AG09309 (cell line): Measurements from ENCODE around the gene DNAJC15.

Experiments
- DNase-seq: peaks from one replicate; pipeline ENCODE4 v3.0.0-alpha.2; 2010; ENCODE audit warnings: low read depth
- H3K4me3 ChIP-seq: 2 replicates; pipeline ENCODE4 v1.5.1; 2011; ENCODE audit warnings: mild to moderate bottlenecking, low read depth, low read length, moderate library complexity; ENCODE audit not compliant: control insufficient read depth
- TF ChIP-seq, protein P1 (sequence below): IDR thresholded peaks from 2 replicates; pipeline ENCODE4 v1.5.1; 2011; ENCODE audit warnings: mild to moderate bottlenecking, low read depth, low read length, inconsistent platforms; ENCODE audit not compliant: insufficient read depth, control insufficient read depth; ENCODE audit errors: missing control alignments

DNAJC15 gene

DNA sequence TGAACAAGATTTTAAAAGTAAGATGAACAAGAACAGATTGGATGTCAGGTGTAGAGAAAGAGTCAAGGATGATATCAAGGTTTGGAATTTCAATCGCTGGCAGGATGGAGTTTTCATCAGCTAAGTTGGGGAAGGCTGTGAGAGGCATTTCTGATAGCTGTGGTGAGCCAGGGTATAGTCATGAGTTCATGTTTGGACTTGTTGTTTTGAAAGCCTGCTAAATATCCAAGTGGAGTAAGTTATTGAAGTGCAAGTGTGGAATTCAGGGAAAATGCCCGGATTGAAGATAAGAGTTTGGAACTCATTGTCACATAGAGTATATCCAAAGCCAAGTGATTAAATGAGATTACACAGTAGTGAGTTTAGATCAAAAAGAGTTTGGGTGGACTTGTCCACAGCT, 20.4 kb upstream of the DNAJC15 start:
- no peak overlapping the region for H3K4me3 ChIP-seq
- TF ChIP-seq, protein P1, sequence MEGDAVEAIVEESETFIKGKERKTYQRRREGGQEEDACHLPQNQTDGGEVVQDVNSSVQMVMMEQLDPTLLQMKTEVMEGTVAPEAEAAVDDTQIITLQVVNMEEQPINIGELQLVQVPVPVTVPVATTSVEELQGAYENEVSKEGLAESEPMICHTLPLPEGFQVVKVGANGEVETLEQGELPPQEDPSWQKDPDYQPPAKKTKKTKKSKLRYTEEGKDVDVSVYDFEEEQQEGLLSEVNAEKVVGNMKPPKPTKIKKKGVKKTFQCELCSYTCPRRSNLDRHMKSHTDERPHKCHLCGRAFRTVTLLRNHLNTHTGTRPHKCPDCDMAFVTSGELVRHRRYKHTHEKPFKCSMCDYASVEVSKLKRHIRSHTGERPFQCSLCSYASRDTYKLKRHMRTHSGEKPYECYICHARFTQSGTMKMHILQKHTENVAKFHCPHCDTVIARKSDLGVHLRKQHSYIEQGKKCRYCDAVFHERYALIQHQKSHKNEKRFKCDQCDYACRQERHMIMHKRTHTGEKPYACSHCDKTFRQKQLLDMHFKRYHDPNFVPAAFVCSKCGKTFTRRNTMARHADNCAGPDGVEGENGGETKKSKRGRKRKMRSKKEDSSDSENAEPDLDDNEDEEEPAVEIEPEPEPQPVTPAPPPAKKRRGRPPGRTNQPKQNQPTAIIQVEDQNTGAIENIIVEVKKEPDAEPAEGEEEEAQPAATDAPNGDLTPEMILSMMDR: no peak
- DNase-seq: no peak

DNA sequence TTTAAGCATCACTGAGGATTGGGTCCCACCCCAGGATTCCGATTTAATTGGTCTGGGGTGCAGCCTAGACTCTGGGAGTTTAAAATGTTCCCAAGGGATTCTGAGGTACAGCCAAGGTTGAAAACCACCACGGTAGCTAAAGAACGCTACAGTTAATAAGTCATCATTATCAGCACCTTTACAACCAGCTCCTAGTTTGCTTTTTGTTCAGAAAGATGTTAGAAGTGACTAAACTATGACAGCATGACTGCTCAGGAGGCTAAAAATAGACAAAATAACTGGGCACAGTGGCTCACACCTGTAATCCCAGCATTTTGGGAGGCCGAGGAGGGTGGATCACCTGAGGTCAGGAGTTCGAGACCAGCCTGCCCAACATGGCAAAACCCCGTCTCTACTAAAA, 19.7 kb upstream of the DNAJC15 start:
- H3K4me3 ChIP-seq: no peak overlapping the region
- TF ChIP-seq, protein P1: no peak
- DNase-seq: no peak

DNA sequence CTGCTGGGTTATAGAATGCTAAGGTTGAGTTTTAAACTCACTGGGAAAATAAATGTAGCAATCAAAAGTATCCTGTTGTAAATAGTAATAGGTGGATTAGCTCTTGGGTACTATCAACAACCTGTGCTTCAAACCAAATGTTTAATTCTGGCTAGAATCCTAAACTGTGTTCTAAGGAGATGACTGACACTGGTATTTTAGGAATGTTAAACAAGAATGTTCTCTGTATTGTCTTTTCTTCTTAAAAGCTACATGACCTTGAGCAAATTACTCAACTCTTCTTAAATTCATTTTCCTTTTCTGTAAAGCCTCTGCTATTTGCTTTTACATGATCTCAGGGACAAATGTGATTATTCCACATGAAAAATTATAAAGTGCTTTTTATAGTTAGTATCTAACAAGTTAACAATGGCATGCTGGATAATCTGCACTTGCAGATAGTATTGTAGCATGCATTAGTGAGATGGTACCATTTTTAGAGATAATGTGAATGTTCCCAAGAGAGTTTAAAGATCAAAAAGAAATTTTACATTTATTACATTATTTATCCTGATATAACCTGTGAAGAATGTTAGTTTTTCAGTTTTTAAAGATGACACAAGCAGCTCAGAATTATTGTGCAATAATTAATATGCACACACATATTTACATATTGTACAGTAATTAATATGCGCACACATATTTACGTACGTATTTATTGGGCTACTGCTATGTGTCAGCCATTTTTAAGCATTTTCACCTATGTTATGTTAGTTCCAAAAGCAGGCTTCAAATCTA, 17.7 kb upstream of the DNAJC15 start:
- TF ChIP-seq, protein P1: no peak
- no peak for DNase-seq
- no peak overlapping the region for H3K4me3 ChIP-seq

DNA sequence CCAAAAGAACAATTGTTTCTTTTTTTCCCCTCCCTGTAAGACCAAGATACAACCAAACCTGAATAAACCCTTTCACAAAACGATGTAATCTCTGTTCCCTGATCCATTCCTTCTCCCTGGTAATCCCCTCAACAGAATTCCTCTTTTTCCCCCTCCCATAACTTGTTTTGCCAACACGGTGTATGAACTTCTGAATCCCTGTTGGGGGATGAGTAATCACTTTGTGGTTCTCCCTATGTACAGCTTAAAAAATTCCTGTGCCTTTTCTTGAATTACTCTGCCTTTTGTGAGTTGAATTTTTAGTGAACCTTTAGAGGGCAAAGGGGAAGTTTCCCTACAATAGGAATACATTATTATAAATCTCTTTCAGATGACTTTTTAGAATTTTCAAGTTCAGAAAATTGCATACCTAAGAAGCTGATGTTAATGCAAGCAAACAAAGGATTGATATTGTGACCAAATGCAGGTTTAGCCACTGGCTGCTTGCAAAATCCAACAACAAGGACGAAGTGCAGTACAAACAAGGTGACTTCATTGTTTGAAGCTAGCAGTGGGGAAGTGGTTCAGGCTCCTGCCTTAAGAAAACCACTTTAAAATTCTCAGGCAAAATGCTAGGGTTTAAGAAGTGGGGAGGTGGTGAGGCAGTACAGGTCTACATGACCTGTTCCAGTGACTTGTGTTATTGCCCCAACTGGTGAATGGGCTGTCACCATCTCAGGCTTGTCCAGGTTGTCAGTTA, 16.3 kb upstream of the DNAJC15 start:
- H3K4me3 ChIP-seq: no peak overlapping the region
- TF ChIP-seq, protein P1: no peak
- DNase-seq: no peak

DNA sequence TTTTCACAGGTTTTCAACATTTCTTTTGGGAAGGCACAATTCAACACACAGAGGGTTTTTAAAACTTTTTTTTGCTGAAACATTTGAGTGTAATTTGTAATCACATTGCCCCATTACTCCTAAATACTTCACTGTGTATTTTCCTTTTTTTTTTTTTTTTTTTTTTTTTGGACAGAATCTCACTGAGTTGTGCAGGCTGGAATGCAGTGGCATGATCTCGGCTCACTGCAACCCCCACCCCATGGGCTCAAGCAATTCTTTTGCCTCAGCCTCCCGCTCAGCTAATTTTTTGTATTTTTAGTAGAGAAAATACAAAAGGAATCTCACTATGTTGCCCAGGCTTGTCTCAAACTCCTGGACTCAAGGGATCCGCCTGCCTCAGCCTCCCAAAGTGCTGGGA, 14.8 kb upstream of the DNAJC15 start:
- no peak for DNase-seq
- no peak overlapping the region for H3K4me3 ChIP-seq
- TF ChIP-seq, protein P1: no peak

DNA sequence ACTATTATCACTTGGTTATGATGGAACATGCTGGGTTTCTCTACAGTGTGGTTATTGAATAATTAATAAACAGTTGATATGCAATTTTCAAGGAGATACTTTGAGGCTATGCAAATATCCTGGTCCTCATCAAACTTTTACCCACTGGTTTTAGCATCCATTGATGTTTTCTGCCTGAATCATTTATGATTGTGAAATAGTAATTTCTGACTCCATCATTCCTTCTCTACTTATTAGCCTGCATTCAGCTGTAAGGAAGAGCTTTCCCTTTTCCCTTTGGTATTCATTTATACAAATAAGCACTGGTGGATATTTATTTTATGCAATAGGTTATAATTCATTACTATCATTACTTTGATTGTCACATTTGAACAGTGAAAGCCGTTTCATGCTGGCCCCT, 13.9 kb upstream of the DNAJC15 start:
- no peak overlapping the region for H3K4me3 ChIP-seq

More for the DNA sequence above, 13.9 kb upstream of the DNAJC15 start:
- TF ChIP-seq, protein P1: no peak
- no peak for DNase-seq
